Measurements from ENCODE around the gene TMEM272. TPM values are rescaled to one million over a fixed set of nuclear protein-coding genes. Genes with fewer than 3 reads are reported as not detected.

Gene TMEM272
- total and polyA plus RNA-seq, 9 of the 15 experiments (the other 6 are each of a cell fraction or from before 2014, with no cell fraction given) = 0.04 to 0.16 (median 0.06) TPM; not detected in 2

- TF ChIP-seq SAP30 (IDR thresholded peaks at IDR 0.05; ENCODE audit: borderline replicate concordance, insufficient read depth, low read depth, low read length, poor library complexity, severe bottlenecking) (peak; percentile 51), USF1 (CRISPR knock-in tag; IDR thresholded peaks at IDR 0.05) (0 out of 2 replicates have a peak, but pooled peaks have one; percentile 27), ARNT (IDR thresholded peaks at IDR 0.05) (no peak), MNT (conservative IDR thresholded peaks at IDR 0.05) (peak in 1 of 2 experiments; percentile 76; a peak in 3 of 4 replicates), NCOR1 (IDR thresholded peaks at IDR 0.05) (peak; percentile 80), ZNF507 (tag; conservative IDR thresholded peaks at IDR 0.05) (no peak), POLR2H (tag; IDR thresholded peaks at IDR 0.05; ENCODE audit: low read depth) (peak; percentile 54; the same call in 1 of the 2 replicates), MEIS2 (IDR thresholded peaks at IDR 0.05; ENCODE audit: partially characterized antibody) (peak; percentile 24), EP300 (IDR thresholded peaks at IDR 0.05; ENCODE audit: low read length) (peak; percentile 61), POLR2AphosphoS5 (IDR thresholded peaks at IDR 0.05; ENCODE audit: control insufficient read depth, insufficient read depth, low read depth, low read length) (peak; percentile 59), NBN (IDR thresholded peaks at IDR 0.05; ENCODE audit: low read depth) (peak; percentile 41; the same call in 1 of the 2 replicates), HNRNPL (IDR thresholded peaks at IDR 0.05; ENCODE audit: low read depth, low read length) (peak; percentile 28; the same call in 1 of the 2 replicates), XRCC3 (IDR thresholded peaks at IDR 0.05) (no peak), GABPB1 (CRISPR knock-in tag; IDR thresholded peaks at IDR 0.05) (peak; percentile 58), ZEB2 (IDR thresholded peaks at IDR 0.05) (peak; percentile 79), SMARCE1 (IDR thresholded peaks at IDR 0.05) (peak; percentile 70), CREB1 (IDR thresholded peaks at IDR 0.05) (peak; percentile 74), CREB1 (CRISPR knock-in tag; IDR thresholded peaks at IDR 0.05) (peak; percentile 86), ILK (tag; IDR thresholded peaks at IDR 0.05; ENCODE audit: borderline replicate concordance, low read depth) (no peak), HCFC1 (IDR thresholded peaks at IDR 0.05; ENCODE audit: low read depth, low read length) (peak; percentile 22; the same call in 1 of the 2 replicates), HNRNPLL (IDR thresholded peaks at IDR 0.05; ENCODE audit: low read depth, low read length, poor library complexity, severe bottlenecking) (peak; percentile 51), TBP (optimal IDR thresholded peaks at IDR 0.05; ENCODE audit: low read depth, low read length) (peak; percentile 30), ZNF316 (IDR thresholded peaks at IDR 0.05) (0 out of 2 replicates have a peak, but pooled peaks have one; percentile 17)
- TF ChIP-seq, protein P1, sequence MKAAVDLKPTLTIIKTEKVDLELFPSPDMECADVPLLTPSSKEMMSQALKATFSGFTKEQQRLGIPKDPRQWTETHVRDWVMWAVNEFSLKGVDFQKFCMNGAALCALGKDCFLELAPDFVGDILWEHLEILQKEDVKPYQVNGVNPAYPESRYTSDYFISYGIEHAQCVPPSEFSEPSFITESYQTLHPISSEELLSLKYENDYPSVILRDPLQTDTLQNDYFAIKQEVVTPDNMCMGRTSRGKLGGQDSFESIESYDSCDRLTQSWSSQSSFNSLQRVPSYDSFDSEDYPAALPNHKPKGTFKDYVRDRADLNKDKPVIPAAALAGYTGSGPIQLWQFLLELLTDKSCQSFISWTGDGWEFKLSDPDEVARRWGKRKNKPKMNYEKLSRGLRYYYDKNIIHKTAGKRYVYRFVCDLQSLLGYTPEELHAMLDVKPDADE (conservative IDR thresholded peaks at IDR 0.05; ENCODE audit: control insufficient read depth, low read depth, low read length) = 0 out of 2 replicates have a peak, but pooled peaks have one; percentile 30
Observed at GRCh38 chr13:51803422-51804294, 41.3 kb downstream of the TMEM272 start, which contains the start of gene DHRS12 (continued).
